Measurements from ENCODE around the gene IFITM1. TPM values are rescaled to one million over a fixed set of nuclear protein-coding genes. Genes with fewer than 3 reads are reported as not detected.

The IFITM1 gene
- total and polyA plus RNA-seq, 2 of the 4 experiments (the other 2 are of a cell fraction) = 24.2 to 68.9 TPM

DNA sequence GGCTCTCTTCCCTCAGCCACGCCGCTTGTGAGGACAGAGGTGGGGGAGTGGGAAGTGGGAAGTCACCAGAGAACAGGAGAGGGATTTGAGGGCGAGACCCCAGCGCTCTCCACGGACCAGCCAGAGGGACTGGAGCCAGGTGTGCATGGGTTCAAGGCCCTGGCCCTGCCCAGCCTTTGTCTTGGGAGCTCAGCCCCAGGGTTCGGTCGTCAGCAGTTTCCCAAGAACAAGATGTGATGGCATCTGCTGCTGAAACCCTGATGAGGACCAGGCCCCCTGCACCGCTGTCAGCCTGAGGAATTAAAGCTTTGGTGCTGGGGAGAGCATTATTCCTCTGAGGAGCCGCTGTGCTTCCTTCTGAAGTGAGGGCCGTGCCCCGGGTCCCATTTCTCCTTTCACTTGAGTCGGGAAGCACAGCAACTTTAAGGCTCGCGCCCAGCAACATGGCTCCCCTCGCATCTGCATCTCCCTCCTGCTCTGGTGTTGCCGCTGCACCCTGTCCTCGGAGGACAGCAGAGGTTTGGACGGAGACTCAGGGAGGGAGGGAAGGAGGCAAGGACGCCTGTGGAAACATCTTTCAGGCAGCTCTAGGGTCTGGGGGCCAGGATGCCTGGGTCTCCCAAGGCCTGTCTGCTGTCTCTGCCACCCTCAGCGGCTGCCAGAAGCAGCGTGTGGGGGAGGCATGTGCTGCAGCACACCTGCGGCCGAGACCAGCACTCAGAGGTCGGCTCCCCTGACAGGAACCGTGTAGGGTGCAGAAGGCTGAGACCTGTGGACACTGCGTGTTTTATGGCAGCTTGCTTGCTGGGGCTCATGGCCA lies 18.3 kb upstream of the IFITM1 start:
- WGBS, 2 experiments (ENCODE audit: extremely low coverage in 2 of 2, insufficient read length in 1 of 2) = 85% methylated on average over 7 of the region's 26 CpGs; no CpG with 5 or more reads in 1 of the 2 experiments
- in situ Hi-C loops (cut with MboI; ENCODE audit: low sequenced_read_pairs) = no loop called here
- CTCF ChIA-PET = no interaction called here

More for the DNA sequence above, 18.3 kb upstream of the IFITM1 start:
- no peak overlapping the region for H3K4me2 ChIP-seq (ENCODE audit: low read depth, low read length)
- BruUV-seq (replicated peaks) = no TSS peak
- no peak overlapping the region for H3K18ac ChIP-seq (ENCODE audit: low read depth, low read length)
- no peaks in the 10 kb centered on the region for H3K9me1 ChIP-seq (ENCODE audit: insufficient read depth, low read length)
- no peak overlapping the region for H3K4me3 ChIP-seq (ENCODE audit: insufficient read depth, low read depth, low read length)
- no peak overlapping the region for H2BK20ac ChIP-seq (ENCODE audit: low read depth, low read length)
- H4K91ac ChIP-seq (ENCODE audit: insufficient read depth, low read depth, low read length) = no peak overlapping the region
- ATAC-seq (ENCODE audit: low read depth) (no peak), DNase-seq (no peak)
- H3K27me3 ChIP-seq (ENCODE audit: control insufficient read depth, insufficient read depth, low read length) = peaks cover 6% of the 10 kb centered on the region
- H3K9ac ChIP-seq (ENCODE audit: low read depth, low read length) = no peak overlapping the region
- H2AK5ac ChIP-seq (ENCODE audit: low read depth, low read length) = no peak overlapping the region
- H3K9me3 ChIP-seq (ENCODE audit: control insufficient read depth, insufficient read depth, low read length) = no peaks in the 10 kb centered on the region
- no peaks in the 10 kb centered on the region; the same call in 1 of the 2 replicates for H3K4me1 ChIP-seq (ENCODE audit: control insufficient read depth, insufficient read depth, low read length)
- H2BK120ac ChIP-seq (ENCODE audit: low read depth, low read length) = no peak overlapping the region
- no peak for TF ChIP-seq CHD1 (IDR thresholded peaks at IDR 0.05; ENCODE audit: low read depth, low read length)
- no peak for TF ChIP-seq RAD21 (IDR thresholded peaks at IDR 0.05; ENCODE audit: low read length)
- TF ChIP-seq RFX5 (IDR thresholded peaks at IDR 0.05; ENCODE audit: low read depth, low read length) = no peak
- no peak for TF ChIP-seq MAZ (IDR thresholded peaks at IDR 0.05; ENCODE audit: borderline replicate concordance, low read depth, low read length)
- TF ChIP-seq MXI1 (IDR thresholded peaks at IDR 0.05; ENCODE audit: borderline replicate concordance, low read depth, low read length) = no peak
- TF ChIP-seq RCOR1 (IDR thresholded peaks at IDR 0.05; ENCODE audit: insufficient replicate concordance, low read length) = no peak
- no peak for TF ChIP-seq POLR2A (IDR thresholded peaks at IDR 0.05; ENCODE audit: low read depth, low read length)
- H3K56ac ChIP-seq (ENCODE audit: extremely low read depth, insufficient read depth, low read length) = no peak overlapping the region
- no peaks in the 10 kb centered on the region for H3K79me1 ChIP-seq (ENCODE audit: low read depth in 1 of 2, low read length in 2 of 2)
- no peak overlapping the region for H2BK15ac ChIP-seq (ENCODE audit: low read depth, low read length)
- H3K4ac ChIP-seq (ENCODE audit: low read depth, low read length) = no peak overlapping the region
- dilution Hi-C loops (cut with HindIII; ENCODE audit: low sequenced_read_pairs, unreplicated experiment) = no loop called here
- no peak overlapping the region for H3K23ac ChIP-seq (ENCODE audit: low read depth, low read length)
- H4K8ac ChIP-seq (ENCODE audit: low read depth in 2 of 2, low read length in 2 of 2) = no peak overlapping the region
- H2BK5ac ChIP-seq (ENCODE audit: low read depth, low read length, poor library complexity, severe bottlenecking) = no peak overlapping the region
- intact Hi-C loops (cut with micrococcal nuclease) = no loop called here
- H3K14ac ChIP-seq (replicated peaks; ENCODE audit: low read depth, low read length) = no peak overlapping the region
- POLR2A ChIA-PET (ENCODE audit: unreplicated experiment) = no interaction called here
- H2AK9ac ChIP-seq (replicated peaks; ENCODE audit: low read depth, low read length, poor library complexity) = no peak overlapping the region
- no peak overlapping the region for H3K27ac ChIP-seq (ENCODE audit: insufficient read depth, low read length)
- no peak overlapping the region for H2AFZ ChIP-seq (replicated peaks; ENCODE audit: low read length, poor library complexity)
- no peak overlapping the region for H4K5ac ChIP-seq (ENCODE audit: low read depth, low read length)
- peaks cover 17% of the 10 kb centered on the region for H3K36me3 ChIP-seq (ENCODE audit: control insufficient read depth, insufficient read depth, low read length)
- no peaks in the 10 kb centered on the region for H4K20me1 ChIP-seq (ENCODE audit: insufficient read depth, low read length)

Data from IMR-90 (cell line).